Progenitor cell of endocrine pancreas (in vitro differentiated cells): ENCODE measurements around the gene FGD5. TPM values are rescaled to one million over a fixed set of nuclear protein-coding genes. Genes with fewer than 3 reads are reported as not detected.

ENCODE experiments used
- DNase-seq: peaks from one replicate; pipeline ENCODE4 v3.0.0; 2021; ENCODE audit warnings: low spot score; ENCODE audit not compliant: unreplicated experiment
- H3K27ac Mint-ChIP-seq: 2 replicates; pipeline ENCODE4 v1.8.0; 2021; ENCODE audit warnings: mild to moderate bottlenecking, moderate library complexity, mixed read lengths
- H3K27me3 Mint-ChIP-seq: 2 replicates; pipeline ENCODE4 v1.8.0; 2021; ENCODE audit warnings: mixed read lengths
- H3K36me3 Mint-ChIP-seq: 2 replicates; pipeline ENCODE4 v1.8.0; 2022; ENCODE audit warnings: mixed read lengths; ENCODE audit not compliant: insufficient read depth
- H3K4me1 Mint-ChIP-seq: 2 replicates; pipeline ENCODE4 v1.8.0; 2021; ENCODE audit warnings: low read depth, mixed read lengths
- H3K4me3 Mint-ChIP-seq: 2 replicates; pipeline ENCODE4 v1.8.0; 2021; ENCODE audit warnings: low read depth, mild to moderate bottlenecking, moderate library complexity, mixed read lengths
- H3K9me3 Mint-ChIP-seq: 2 replicates; pipeline ENCODE4 v1.8.0; 2021; ENCODE audit warnings: low read depth, mixed read lengths
- CTCF ChIP-seq: fragments of 200-600 bp; sonication (generic); IDR thresholded peaks from one replicate; pipeline ENCODE4 v1.5.0; 2021; ENCODE audit warnings: antibody characterized with exemption, mild to moderate bottlenecking; ENCODE audit not compliant: unreplicated experiment
- total RNA-seq: library from RNA; stranded (reverse); gene quantifications from 2 replicates; pipeline ENCODE4 v1.2.1, GENCODE V29; 2021

FGD5 gene
- total RNA-seq, 1 donor from 2014 or later: 0.17 TPM

GRCh38 chr3:14803981-14804834, 14.6 kb upstream of the FGD5 start:
- Mint-ChIP-seq H3K27ac (no peak overlapping the region), H3K4me3 (no peak overlapping the region), H3K27me3 (peaks cover 54% of the 10 kb centered on the region)

GRCh38 chr3:14804835-14805780, 13.7 kb upstream of the FGD5 start:
- H3K4me3 Mint-ChIP-seq: no peak overlapping the region
- peaks cover 1% of the 10 kb centered on the region for H3K4me1 Mint-ChIP-seq
- no peak for TF ChIP-seq CTCF
- no peaks in the 10 kb centered on the region for H3K9me3 Mint-ChIP-seq
- no peaks in the 10 kb centered on the region for H3K36me3 Mint-ChIP-seq
- H3K27ac Mint-ChIP-seq: no peak overlapping the region
- H3K27me3 Mint-ChIP-seq: peaks cover 60% of the 10 kb centered on the region
- DNase-seq: no peak

More at GRCh38 chr3:14803981-14804834, 14.6 kb upstream of the FGD5 start:
- Mint-ChIP-seq H3K36me3 (no peaks in the 10 kb centered on the region), H3K9me3 (no peaks in the 10 kb centered on the region), H3K4me1 (peaks cover 1% of the 10 kb centered on the region)
- DNase-seq: no peak
- no peak for TF ChIP-seq CTCF

GRCh38 chr3:14805961-14806537, 12.7 kb upstream of the FGD5 start:
- no peak for TF ChIP-seq CTCF
- Mint-ChIP-seq H3K36me3 (no peaks in the 10 kb centered on the region), H3K27me3 (peaks cover 61% of the 10 kb centered on the region), H3K4me3 (no peak overlapping the region), H3K4me1 (peaks cover 1% of the 10 kb centered on the region), H3K9me3 (no peaks in the 10 kb centered on the region), H3K27ac (no peak overlapping the region)
- DNase-seq: no peak

- no peak for TF ChIP-seq CTCF
- peaks cover 68% of the 10 kb centered on the region for H3K27me3 Mint-ChIP-seq
- no peaks in the 10 kb centered on the region for H3K36me3 Mint-ChIP-seq
- no peak overlapping the region for H3K4me3 Mint-ChIP-seq
- DNase-seq: no peak
- H3K4me1 Mint-ChIP-seq: peaks cover 4% of the 10 kb centered on the region
- no peak overlapping the region for H3K27ac Mint-ChIP-seq
- H3K9me3 Mint-ChIP-seq: no peaks in the 10 kb centered on the region
Measured at GRCh38 chr3:14806641-14807263, 12.0 kb upstream of the FGD5 start.

GRCh38 chr3:14808025-14808424, 10.7 kb upstream of the FGD5 start:
- DNase-seq: no peak
- TF ChIP-seq CTCF: no peak
- H3K36me3 Mint-ChIP-seq: no peaks in the 10 kb centered on the region
- H3K27ac Mint-ChIP-seq: no peak overlapping the region
- H3K4me3 Mint-ChIP-seq: no peak overlapping the region
- H3K27me3 Mint-ChIP-seq: peaks cover 75% of the 10 kb centered on the region
- no peaks in the 10 kb centered on the region for H3K9me3 Mint-ChIP-seq
- H3K4me1 Mint-ChIP-seq: peaks cover 4% of the 10 kb centered on the region
